ENCODE data around the gene WDFY4. TPM values are rescaled to one million over a fixed set of nuclear protein-coding genes. Genes with fewer than 3 reads are reported as not detected.

WDFY4 gene
- total RNA-seq, 1 donor from 2014 or later: 4.3 TPM

DNA sequence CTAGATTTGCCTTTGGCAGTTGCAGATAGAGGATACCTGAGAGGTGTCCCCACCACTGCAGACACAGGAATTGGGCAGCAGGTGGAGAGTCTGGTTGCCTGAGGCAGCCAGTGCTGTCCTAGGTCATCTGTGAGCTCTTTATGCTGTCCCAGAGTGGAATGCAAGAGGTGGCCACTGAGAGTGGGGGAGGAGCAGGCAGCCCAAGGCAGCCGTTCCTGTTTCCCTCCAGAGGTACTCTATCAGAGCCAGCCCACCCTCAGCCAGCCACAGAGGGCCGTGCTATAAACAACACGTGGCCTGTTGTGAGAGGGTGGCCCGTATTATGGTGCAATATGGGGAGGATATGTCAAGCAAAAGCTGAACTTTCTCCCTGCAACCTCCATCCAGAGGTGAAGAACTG is 246.5 kb downstream of the WDFY4 start:
- H3K27ac Mint-ChIP-seq: no peak overlapping the region
- H3K4me3 Mint-ChIP-seq: no peak overlapping the region
- H3K36me3 Mint-ChIP-seq: no peaks in the 10 kb centered on the region
- no peak for DNase-seq (ENCODE audit: low spot score in 2 of 2, unreplicated experiment in 2 of 2)
- no peak for TF ChIP-seq CTCF (IDR thresholded peaks at IDR 0.05; ENCODE audit: unreplicated experiment)
- H3K4me1 Mint-ChIP-seq: no peaks in the 10 kb centered on the region
- H3K27me3 Mint-ChIP-seq (ENCODE audit: low read depth): peaks cover 6% of the 10 kb centered on the region
- H3K9me3 Mint-ChIP-seq: no peaks in the 10 kb centered on the region

- Mint-ChIP-seq H3K27ac (no peak overlapping the region), H3K27me3 (ENCODE audit: low read depth) (peaks cover 5% of the 10 kb centered on the region), H3K4me3 (no peak overlapping the region), H3K4me1 (no peaks in the 10 kb centered on the region), H3K9me3 (no peaks in the 10 kb centered on the region), H3K36me3 (no peaks in the 10 kb centered on the region)
- DNase-seq (ENCODE audit: low spot score in 2 of 2, unreplicated experiment in 2 of 2): no peak
- no peak for TF ChIP-seq CTCF (IDR thresholded peaks at IDR 0.05; ENCODE audit: unreplicated experiment)
Measured at GRCh38 chr10:48932831-48933664, 248.4 kb downstream of the WDFY4 start.

DNA sequence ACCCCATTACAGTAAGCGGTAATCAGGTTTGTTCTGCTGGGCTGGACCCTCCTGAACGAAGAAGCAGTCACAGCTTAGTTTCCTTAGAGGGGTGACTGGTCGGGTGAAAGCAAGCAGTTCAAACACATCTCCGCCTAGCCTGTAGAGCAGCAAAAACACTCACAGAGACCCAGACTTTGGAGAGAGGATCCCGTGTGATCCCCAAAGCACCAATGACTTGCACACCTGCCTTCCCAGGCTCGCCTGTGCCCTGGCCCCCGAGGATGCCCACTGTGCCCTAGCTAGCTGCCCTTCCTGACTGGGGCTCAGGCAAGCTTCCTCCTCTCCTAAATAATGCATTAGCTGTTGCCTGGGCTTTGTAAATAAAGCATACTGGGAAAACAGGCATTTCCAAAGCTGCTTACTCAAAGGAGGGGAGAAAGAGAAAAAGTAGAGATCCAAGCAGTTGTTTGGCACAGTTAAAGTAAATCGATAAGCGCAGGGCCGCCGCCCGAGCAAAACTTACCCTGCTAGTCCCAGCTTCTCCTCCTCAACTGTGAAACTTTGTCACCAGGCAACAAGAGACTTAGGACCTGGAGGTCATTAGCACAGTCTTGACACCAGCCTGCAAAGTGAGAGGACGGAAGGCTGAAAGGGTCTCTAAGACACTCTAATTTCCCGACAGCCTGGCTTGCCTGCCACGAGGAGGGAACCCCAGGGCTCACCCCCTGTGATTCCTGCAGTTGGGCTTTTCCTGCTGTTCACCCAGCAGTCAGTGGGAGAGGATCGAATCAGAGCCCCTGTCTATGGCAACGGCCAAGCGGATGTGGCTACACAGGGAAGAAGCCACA is 250.2 kb downstream of the WDFY4 start:
- no peaks in the 10 kb centered on the region for H3K9me3 Mint-ChIP-seq
- no peak overlapping the region for H3K27ac Mint-ChIP-seq
- no peak for TF ChIP-seq CTCF (IDR thresholded peaks at IDR 0.05; ENCODE audit: unreplicated experiment)
- H3K36me3 Mint-ChIP-seq: no peaks in the 10 kb centered on the region
- H3K4me1 Mint-ChIP-seq: no peaks in the 10 kb centered on the region
- H3K4me3 Mint-ChIP-seq: no peak overlapping the region
- peak in 1 of 2 experiments; percentile 14 for DNase-seq (ENCODE audit: low spot score in 2 of 2, unreplicated experiment in 2 of 2)
- H3K27me3 Mint-ChIP-seq (ENCODE audit: low read depth): peaks cover 5% of the 10 kb centered on the region

DNA sequence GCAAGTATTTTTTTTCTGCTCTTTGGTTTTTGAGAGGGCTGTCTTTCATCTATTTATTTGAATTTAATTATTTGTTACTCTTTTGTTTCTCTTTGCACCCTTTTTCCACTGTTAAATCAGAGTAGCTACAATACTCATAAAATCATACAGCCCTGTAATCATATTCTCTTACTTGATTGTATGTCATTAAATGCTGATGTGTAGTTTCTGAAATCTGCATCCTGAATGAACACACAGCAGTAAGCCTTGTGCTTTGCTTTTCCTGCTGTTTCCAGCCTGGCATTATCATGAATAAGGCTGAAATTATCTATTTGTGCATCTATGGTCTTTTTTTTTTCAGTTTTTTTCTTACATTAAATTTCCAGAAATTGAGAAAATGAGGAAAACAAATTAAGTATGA is 250.9 kb downstream of the WDFY4 start:
- TF ChIP-seq CTCF (IDR thresholded peaks at IDR 0.05; ENCODE audit: unreplicated experiment): no peak
- Mint-ChIP-seq H3K4me1 (no peaks in the 10 kb centered on the region), H3K27me3 (ENCODE audit: low read depth) (peaks cover 5% of the 10 kb centered on the region), H3K9me3 (no peaks in the 10 kb centered on the region), H3K36me3 (no peaks in the 10 kb centered on the region), H3K4me3 (no peak overlapping the region), H3K27ac (no peak overlapping the region)
- DNase-seq (ENCODE audit: low spot score in 2 of 2, unreplicated experiment in 2 of 2): no peak

GRCh38 chr10:48937796-48938195 is 253.1 kb downstream of the WDFY4 start:
- Mint-ChIP-seq H3K4me3 (no peak overlapping the region), H3K36me3 (no peaks in the 10 kb centered on the region), H3K27me3 (ENCODE audit: low read depth) (peaks cover 5% of the 10 kb centered on the region), H3K9me3 (no peaks in the 10 kb centered on the region), H3K4me1 (no peaks in the 10 kb centered on the region), H3K27ac (no peak overlapping the region)
- no peak for DNase-seq (ENCODE audit: low spot score in 2 of 2, unreplicated experiment in 2 of 2)
- no peak for TF ChIP-seq CTCF (IDR thresholded peaks at IDR 0.05; ENCODE audit: unreplicated experiment)

All from mesothelial cell of epicardium (in vitro differentiated cells).